Ishikawa (cell line): ENCODE data around the gene SUPT7L.

Source experiments
- CREB1 ChIP-seq: IDR thresholded peaks from 2 replicates; pipeline ENCODE4 v1.6.1; 2012; ENCODE audit warnings: low read depth
- TAF1 ChIP-seq: IDR thresholded peaks from 2 replicates; pipeline ENCODE4 v1.6.1; 2012; ENCODE audit warnings: low read depth, mild to moderate bottlenecking

- TF ChIP-seq CREB1 = no peak
- no peak for TF ChIP-seq TAF1
These were observed 25.3 kb downstream of the SUPT7L start for GRCh38 chr2:27638037-27638637.
